Trophoblast cell (in vitro differentiated cells and primary cell): ENCODE data around the gene ZIC2.
A peak's percentile ranks its signal among the peaks of the same experiment; 100 is the strongest.
"Not testable (repeated sequence)": the region's sequence is repeated elsewhere in the genome, so short reads cannot be mapped to it uniquely, and the experiment has no call there.

Source experiments
- DNase-seq, 2 donors: peaks; one replicate each; pipeline ENCODE4 v3.0.0-alpha.2; 2016
- H2AFZ ChIP-seq: 2 replicates; pipeline ENCODE4 v1.6.1; 2013; ENCODE audit warnings: low read length, moderate library complexity, mild to moderate bottlenecking; ENCODE audit not compliant: insufficient read depth, poor library complexity
- H2AK5ac ChIP-seq: 2 replicates; pipeline ENCODE4 v1.6.1; 2013; ENCODE audit warnings: mild to moderate bottlenecking, low read length
- H2BK120ac ChIP-seq: 2 replicates; pipeline ENCODE4 v1.6.1; 2013; ENCODE audit warnings: low read length, mild to moderate bottlenecking, moderate library complexity; ENCODE audit not compliant: insufficient read depth, poor library complexity
- H2BK12ac ChIP-seq: 2 replicates; pipeline ENCODE4 v1.6.1; 2013; ENCODE audit warnings: mild to moderate bottlenecking, low read length, moderate library complexity
- H2BK5ac ChIP-seq: 2 replicates; pipeline ENCODE4 v1.6.1; 2013; ENCODE audit warnings: low read length, low read depth, moderate library complexity, mild to moderate bottlenecking; ENCODE audit not compliant: poor library complexity
- H3K14ac ChIP-seq: 2 replicates; pipeline ENCODE4 v1.6.1; 2013; ENCODE audit warnings: mild to moderate bottlenecking, low read length
- H3K18ac ChIP-seq: 2 replicates; pipeline ENCODE4 v1.6.1; 2013; ENCODE audit warnings: mild to moderate bottlenecking, low read length
- H3K23ac ChIP-seq: 2 replicates; pipeline ENCODE4 v1.6.1; 2013; ENCODE audit warnings: low read length
- H3K27ac ChIP-seq: 2 replicates; pipeline ENCODE4 v1.5.1; 2013; ENCODE audit warnings: low read depth, mild to moderate bottlenecking, inconsistent platforms, low read length, moderate library complexity
- H3K27me3 ChIP-seq: 2 replicates; pipeline ENCODE4 v1.6.1; 2013; ENCODE audit warnings: inconsistent platforms, mild to moderate bottlenecking, low read length, moderate library complexity; ENCODE audit not compliant: insufficient read depth
- H3K36me3 ChIP-seq, 2 experiments: 1 replicate in 1 of 2; 2 replicates in 1 of 2; pipeline ENCODE4 v1.6.1; 2013; ENCODE audit warnings: low read length in 2 of 2, mild to moderate bottlenecking in 2 of 2, moderate library complexity in 1 of 2; ENCODE audit not compliant: insufficient read depth in 2 of 2, control insufficient read depth in 1 of 2
- H3K4ac ChIP-seq: 2 replicates; pipeline ENCODE4 v1.6.1; 2013; ENCODE audit warnings: low read depth, mild to moderate bottlenecking, low read length, moderate library complexity
- H3K4me1 ChIP-seq, 2 experiments: 1 replicate in 1 of 2; 2 replicates in 1 of 2; pipeline ENCODE4 v1.6.1; 2013; ENCODE audit warnings: low read length in 2 of 2, mild to moderate bottlenecking in 2 of 2, moderate library complexity in 1 of 2; ENCODE audit not compliant: insufficient read depth in 2 of 2, control insufficient read depth in 1 of 2
- H3K4me2 ChIP-seq: 2 replicates; pipeline ENCODE4 v1.6.1; 2013; ENCODE audit warnings: inconsistent platforms, mild to moderate bottlenecking, low read length, moderate library complexity
- H3K4me3 ChIP-seq: 2 replicates; pipeline ENCODE4 v1.5.1; 2013; ENCODE audit warnings: mild to moderate bottlenecking, low read depth, low read length, inconsistent platforms
- H3K79me1 ChIP-seq: one replicate; pipeline ENCODE4 v1.6.1; 2013; ENCODE audit warnings: low read length
- H3K79me2 ChIP-seq: 2 replicates; pipeline ENCODE4 v1.6.1; 2013; ENCODE audit warnings: low read length, mild to moderate bottlenecking; ENCODE audit not compliant: control insufficient read depth, insufficient read depth, poor library complexity
- H3K9ac ChIP-seq: 2 replicates; pipeline ENCODE4 v1.6.1; 2013; ENCODE audit warnings: mild to moderate bottlenecking, low read length
- H3K9me3 ChIP-seq: 2 replicates; pipeline ENCODE4 v1.6.1; 2013; ENCODE audit warnings: low read depth, mild to moderate bottlenecking, control low read depth, inconsistent platforms, low read length; ENCODE audit not compliant: insufficient read depth
- H4K12ac ChIP-seq: 2 replicates; pipeline ENCODE4 v1.6.1; 2013; ENCODE audit warnings: low read depth, mild to moderate bottlenecking, low read length, moderate library complexity
- H4K8ac ChIP-seq: 2 replicates; pipeline ENCODE4 v1.6.1; 2013; ENCODE audit warnings: low read depth, mild to moderate bottlenecking, low read length, moderate library complexity
- H4K91ac ChIP-seq: one replicate; pipeline ENCODE4 v1.6.1; 2013; ENCODE audit warnings: low read depth, mild to moderate bottlenecking, low read length, moderate library complexity
- WGBS: extraction: QIAGEN DNeasy Blood & Tissue Kit; methylation state at CpG from one replicate; pipeline ENCODE4 v1.1.7; 2013; ENCODE audit warnings: missing lambda C conversion rate; ENCODE audit not compliant: insufficient read length, insufficient coverage; ENCODE audit errors: extremely low coverage; 5-methylcytosine and 5-hydroxymethylcytosine counted together

ZIC2 gene

GRCh38 chr13:100024023-100024422, 42.4 kb downstream of the ZIC2 start:
- Histone ChIP-seq H3K23ac (no peak overlapping the region), H4K12ac (no peak overlapping the region), H3K79me2 (no peaks in the 10 kb centered on the region), H3K4ac (no peak overlapping the region), H2BK120ac (no peak overlapping the region), H3K4me1 (no peaks in the 10 kb centered on the region), H3K9me3 (no peaks in the 10 kb centered on the region), H4K8ac (no peak overlapping the region), H3K4me3 (no peak overlapping the region), H3K36me3 (no peaks in the 10 kb centered on the region), H2AFZ (no peak overlapping the region), H3K14ac (no peak overlapping the region), H3K9ac (no peak overlapping the region), H2AK5ac (no peak overlapping the region), H3K4me2 (no peak overlapping the region), H3K79me1 (no peaks in the 10 kb centered on the region), H2BK12ac (no peak overlapping the region), H3K27me3 (no peaks in the 10 kb centered on the region), H3K27ac (no peak overlapping the region), H2BK5ac (no peak overlapping the region), H3K18ac (no peak overlapping the region), H4K91ac (no peak overlapping the region)
- no CpG with 5 or more reads among the region's 2 CpGs for WGBS
- no peak for DNase-seq

GRCh38 chr13:100029933-100030332, 48.3 kb downstream of the ZIC2 start:
- Histone ChIP-seq H3K9me3 (no peaks in the 10 kb centered on the region), H3K4me3 (no peak overlapping the region), H2BK12ac (no peak overlapping the region), H3K4ac (no peak overlapping the region), H4K91ac (no peak overlapping the region), H2BK5ac (no peak overlapping the region), H3K27me3 (no peaks in the 10 kb centered on the region), H3K23ac (no peak overlapping the region), H3K4me2 (no peak overlapping the region), H3K79me2 (no peaks in the 10 kb centered on the region), H4K12ac (no peak overlapping the region), H3K79me1 (no peaks in the 10 kb centered on the region), H3K14ac (no peak overlapping the region), H3K9ac (no peak overlapping the region), H2AK5ac (no peak overlapping the region), H3K27ac (no peak overlapping the region), H2AFZ (no peak overlapping the region), H2BK120ac (no peak overlapping the region), H3K18ac (no peak overlapping the region), H4K8ac (no peak overlapping the region), H3K36me3 (no peaks in the 10 kb centered on the region), H3K4me1 (no peaks in the 10 kb centered on the region)
- no peak for DNase-seq
- WGBS: no CpG with 5 or more reads among the region's 1 CpG

- H2BK120ac ChIP-seq, H3K4me1 ChIP-seq, H3K4me3 ChIP-seq, H3K27me3 ChIP-seq, H3K18ac ChIP-seq, H2AFZ ChIP-seq, H3K4me2 ChIP-seq, H3K79me1 ChIP-seq, H4K12ac ChIP-seq, H3K23ac ChIP-seq, H2BK5ac ChIP-seq, H2AK5ac ChIP-seq, DNase-seq, H3K27ac ChIP-seq, H4K91ac ChIP-seq, H3K9ac ChIP-seq, H3K79me2 ChIP-seq, H3K36me3 ChIP-seq, H3K14ac ChIP-seq, H3K9me3 ChIP-seq, H4K8ac ChIP-seq, H2BK12ac ChIP-seq, H3K4ac ChIP-seq: not testable (repeated sequence)
- no CpG with 5 or more reads among the region's 9 CpGs for WGBS
These were observed 51.1 kb downstream of the ZIC2 start for GRCh38 chr13:100032642-100033041.

DNA sequence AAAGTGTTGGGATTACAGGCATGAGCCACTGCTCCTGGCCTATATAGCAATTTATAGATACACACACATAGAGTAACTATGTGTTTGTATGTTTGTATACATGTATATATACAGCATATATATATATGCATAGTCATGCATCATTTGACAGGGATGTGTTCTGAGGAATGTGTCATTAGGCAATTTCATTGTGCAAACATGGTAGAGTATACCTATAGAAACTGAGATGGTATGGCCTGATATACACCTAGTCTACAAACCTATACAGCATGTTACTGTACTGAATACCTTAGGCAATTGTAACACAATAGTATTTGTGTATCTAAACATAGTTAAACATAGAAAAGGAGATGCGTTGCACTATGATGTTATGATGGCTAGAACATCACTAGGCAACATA, 54.4 kb downstream of the ZIC2 start:
- WGBS: no CpG with 5 or more reads among the region's 1 CpG

More for the DNA sequence above, 54.4 kb downstream of the ZIC2 start:
- H3K27me3 ChIP-seq: no peaks in the 10 kb centered on the region
- H2AFZ ChIP-seq: no peak overlapping the region
- no peak overlapping the region for H3K9ac ChIP-seq
- no peak overlapping the region for H2BK5ac ChIP-seq
- H2AK5ac ChIP-seq: no peak overlapping the region
- no peaks in the 10 kb centered on the region for H3K79me2 ChIP-seq
- H3K18ac ChIP-seq: no peak overlapping the region
- DNase-seq: peak in 1 of 2 donors; percentile 56
- H3K4me1 ChIP-seq: no peaks in the 10 kb centered on the region
- no peak overlapping the region for H4K91ac ChIP-seq
- no peaks in the 10 kb centered on the region for H3K79me1 ChIP-seq
- no peak overlapping the region for H3K14ac ChIP-seq
- no peak overlapping the region for H2BK12ac ChIP-seq
- no peak overlapping the region for H3K4me3 ChIP-seq
- no peak overlapping the region for H2BK120ac ChIP-seq
- H4K8ac ChIP-seq: no peak overlapping the region
- H4K12ac ChIP-seq: no peak overlapping the region
- no peak overlapping the region for H3K4me2 ChIP-seq
- no peak overlapping the region for H3K23ac ChIP-seq
- no peaks in the 10 kb centered on the region for H3K9me3 ChIP-seq
- H3K4ac ChIP-seq: no peak overlapping the region
- H3K27ac ChIP-seq: no peak overlapping the region
- H3K36me3 ChIP-seq: no peaks in the 10 kb centered on the region
